Stimulated activated CD4-positive, alpha-beta T cell treated with anti-CD3 and anti-CD28 coated beads, TNF-alpha, amount 100 ng/mL, for 24 hours (primary cell): ENCODE measurements around the gene ARMC9.
"Not testable (repeated sequence)": the region's sequence is repeated elsewhere in the genome, so short reads cannot be mapped to it uniquely, and the experiment has no call there.

Experiments
- DNase-seq, 3 experiments: peaks; one replicate each; pipeline ENCODE4 v3.0.0-alpha.2; 2020; ENCODE audit warnings: low read depth in 3 of 3

ARMC9 gene

DNA sequence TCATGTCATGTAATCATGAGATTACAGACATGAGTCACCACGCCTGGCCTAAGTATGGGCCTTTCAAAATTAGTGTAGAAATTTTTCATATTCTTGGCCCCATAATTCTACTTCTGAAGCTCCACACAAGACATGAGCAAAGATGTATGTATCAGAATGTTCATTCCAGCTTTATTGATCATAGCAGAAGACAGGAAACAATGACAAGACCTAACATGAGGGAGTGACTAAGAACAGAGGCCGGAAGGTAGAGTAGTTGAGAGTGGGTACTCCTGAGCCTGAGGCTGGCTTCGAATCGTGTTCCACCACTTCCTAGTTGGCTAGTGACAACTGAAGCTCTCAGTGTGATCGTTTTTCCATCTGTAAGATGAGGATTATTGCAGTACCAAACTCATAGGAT, 89.3 kb downstream of the ARMC9 start:
- DNase-seq: no peak

DNA sequence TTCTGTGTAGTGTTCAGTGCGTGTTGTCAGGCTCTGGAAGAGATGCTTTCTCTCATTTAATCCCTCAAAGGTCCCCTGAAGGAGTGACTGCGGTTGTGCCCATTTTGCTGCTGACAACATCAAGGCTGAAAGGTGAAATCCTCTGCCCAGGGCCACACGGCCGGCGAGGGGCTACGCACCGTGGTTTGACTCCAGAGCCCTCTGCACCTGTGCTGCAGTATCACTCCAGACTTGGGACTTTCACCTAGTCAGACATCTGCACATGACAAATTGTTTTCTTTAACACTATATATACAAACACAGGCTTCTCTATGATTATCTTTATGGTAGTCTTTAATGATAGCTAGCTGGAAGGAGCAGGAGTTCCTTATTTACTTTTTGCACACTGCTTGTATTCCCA, 90.2 kb downstream of the ARMC9 start:
- DNase-seq: no peak

DNA sequence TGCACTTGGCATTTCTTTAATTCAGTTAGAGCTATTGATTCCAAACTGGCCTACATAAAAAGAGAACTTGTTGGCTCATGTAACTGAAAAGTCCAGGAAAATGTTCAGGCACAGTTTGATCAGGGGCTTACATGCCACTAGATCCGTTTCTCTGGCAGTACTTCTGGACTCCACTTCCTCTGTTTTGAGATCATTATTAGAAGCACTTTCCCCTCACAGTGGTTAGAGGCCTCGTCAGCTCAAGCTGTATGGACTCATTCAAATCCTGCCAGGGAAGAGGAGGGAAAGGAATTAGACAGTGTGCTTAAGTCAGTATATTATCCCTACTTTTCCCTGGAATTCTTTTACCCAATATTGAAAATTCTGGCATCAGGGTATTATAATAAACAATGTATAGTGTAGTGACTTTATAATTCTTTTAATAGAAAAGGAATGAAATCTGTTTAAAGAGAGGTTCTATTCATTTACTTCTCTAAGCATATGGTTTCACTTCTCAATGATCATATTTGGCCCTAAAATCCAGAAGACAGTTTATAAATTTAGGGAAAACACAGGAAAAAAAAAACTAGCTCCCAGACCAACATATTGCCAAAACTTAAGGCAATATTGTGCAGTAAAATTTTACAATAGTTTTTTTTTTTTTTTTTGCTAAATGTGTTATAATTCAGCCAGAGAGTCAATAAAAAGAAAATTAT, 92.0 kb downstream of the ARMC9 start:
- DNase-seq: no peak

GRCh38 chr2:231292472-231293134, 94.2 kb downstream of the ARMC9 start:
- DNase-seq: no peak

DNA sequence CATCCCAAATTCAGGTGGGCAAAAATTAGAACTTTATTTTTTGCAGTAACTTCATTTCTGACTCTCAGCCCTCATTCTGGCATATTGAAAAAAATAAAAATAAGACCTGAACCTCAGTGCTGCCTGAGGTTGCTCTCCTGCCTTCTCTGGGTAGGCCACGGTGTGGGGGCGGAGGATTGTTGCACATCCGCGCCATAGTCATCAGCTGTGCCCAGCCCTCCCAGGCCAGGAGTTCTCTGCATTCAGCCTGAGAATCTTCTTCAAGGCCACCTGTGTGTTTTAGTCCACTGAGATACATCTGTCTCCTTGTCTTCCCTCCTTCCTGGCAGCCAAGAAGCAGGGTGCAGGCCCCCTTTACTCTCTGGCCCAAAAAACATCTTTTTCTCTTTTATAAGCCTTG, 94.7 kb downstream of the ARMC9 start:
- DNase-seq: no peak

DNA sequence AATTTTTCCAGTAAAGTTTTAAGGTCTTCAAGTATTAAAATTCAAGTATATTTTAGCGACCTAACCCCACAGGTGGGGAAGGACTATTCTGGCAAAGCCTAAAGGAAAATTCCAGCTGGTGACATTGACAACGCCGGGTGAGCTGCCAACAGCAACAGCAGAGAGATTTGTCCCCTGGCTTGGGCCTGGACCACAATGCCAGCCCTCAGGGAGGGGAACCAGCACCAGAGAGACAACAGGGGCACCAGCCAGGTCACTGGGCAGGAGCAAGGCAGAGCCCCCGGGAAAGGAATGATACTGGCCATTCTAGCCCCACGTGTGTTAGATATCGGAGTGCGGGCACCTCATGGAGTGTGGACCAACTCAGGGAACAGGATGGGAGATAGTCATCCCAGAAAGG, 95.7 kb downstream of the ARMC9 start:
- DNase-seq: no peak

DNA sequence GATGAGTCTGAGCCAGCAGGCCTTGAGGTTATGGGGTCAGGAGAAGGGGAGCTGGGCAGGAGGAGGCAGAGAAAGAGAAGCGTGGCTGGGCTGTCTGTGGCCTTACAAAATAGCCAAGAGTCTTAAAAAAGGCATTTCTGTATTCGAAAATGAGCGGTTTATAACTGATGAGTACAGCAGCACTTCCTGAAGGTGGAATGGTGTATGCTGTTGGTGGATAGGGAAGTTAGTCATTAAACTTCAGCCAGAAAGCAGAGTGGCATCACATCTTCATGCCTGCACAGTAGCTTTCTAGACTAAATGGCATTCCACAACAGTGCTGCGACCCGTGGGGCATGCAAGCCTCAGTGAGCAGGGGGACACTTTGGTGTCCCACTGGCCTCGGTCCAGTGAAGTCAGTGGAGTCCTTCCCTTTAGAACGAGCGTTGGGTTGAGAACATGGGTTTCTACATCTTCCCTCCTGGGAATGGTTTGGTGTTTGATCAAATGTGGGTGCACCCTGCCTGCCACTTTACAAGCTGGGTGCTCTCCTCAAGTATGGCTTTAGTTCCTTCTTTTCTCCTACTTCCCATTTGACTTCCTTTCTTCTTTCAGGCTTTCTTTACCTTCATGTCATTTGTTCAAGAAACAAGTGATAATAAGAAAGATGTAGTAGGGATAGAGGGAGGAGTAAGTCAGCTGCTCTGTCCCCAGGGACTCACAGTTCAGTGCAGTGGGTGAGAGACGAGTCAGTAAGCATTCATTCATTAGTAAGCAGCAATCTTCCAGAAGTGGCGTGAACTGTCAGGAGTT, 96.3 kb downstream of the ARMC9 start:
- DNase-seq: no peak

- DNase-seq: no peak
Measured at GRCh38 chr2:231295363-231295655, 96.9 kb downstream of the ARMC9 start.

DNA sequence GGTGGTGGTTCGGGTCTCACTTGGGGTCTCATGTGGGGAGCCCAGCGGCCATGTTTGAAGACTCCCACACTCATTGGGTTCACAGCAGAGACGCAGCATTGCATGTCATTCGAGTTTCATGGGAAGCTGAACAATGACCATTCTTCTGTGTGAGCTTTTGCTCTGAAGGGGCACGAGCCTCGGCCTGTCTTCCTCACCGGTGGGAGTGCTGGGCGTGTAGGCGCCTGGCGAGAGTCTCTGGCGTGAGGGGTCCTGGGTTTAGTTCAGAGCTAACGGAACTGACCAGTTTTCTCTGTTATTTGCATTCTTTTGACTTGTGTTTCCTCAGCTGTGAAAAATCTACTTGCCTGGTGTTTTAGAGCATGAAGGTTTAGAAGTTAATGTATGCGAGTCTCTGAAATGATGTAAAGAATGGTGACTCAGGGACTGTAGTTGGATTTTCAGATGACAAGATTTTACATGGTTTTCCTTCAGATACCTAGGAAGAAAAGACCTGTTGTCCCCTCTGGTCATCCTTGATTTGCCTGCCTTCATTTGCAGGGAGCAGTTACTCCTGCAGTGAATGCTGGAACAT, 98.1 kb downstream of the ARMC9 start:
- no peak for DNase-seq

- DNase-seq: peak in 1 of 3 experiments; percentile 11
Measured at GRCh38 chr2:231297108-231297908, 98.9 kb downstream of the ARMC9 start.

GRCh38 chr2:231298091-231298490, 99.7 kb downstream of the ARMC9 start:
- DNase-seq: no peak

DNA sequence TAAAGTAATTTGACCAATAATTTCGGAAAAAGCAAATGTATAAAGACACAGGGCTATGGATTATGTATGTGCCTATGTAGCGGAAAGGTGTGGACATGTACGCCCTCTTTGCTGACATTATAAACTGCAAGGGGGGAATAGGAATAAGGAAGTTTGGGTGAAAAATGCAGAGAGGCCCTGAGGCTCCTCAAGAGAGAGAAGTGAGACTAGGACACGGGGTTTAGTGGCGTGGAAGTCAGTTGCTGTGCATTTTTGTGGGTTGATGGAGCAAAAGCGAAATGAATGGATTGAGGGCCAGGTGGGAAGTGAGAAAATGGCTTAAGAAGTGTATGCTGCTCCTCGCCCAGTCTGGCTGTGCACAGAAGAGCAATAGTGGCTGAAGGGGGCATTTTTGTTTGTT, 100.8 kb downstream of the ARMC9 start:
- DNase-seq: no peak

- DNase-seq: no peak
Measured at GRCh38 chr2:231300020-231300721, 101.7 kb downstream of the ARMC9 start.

- no peak for DNase-seq
Measured at GRCh38 chr2:231300722-231301076, 102.3 kb downstream of the ARMC9 start.

DNA sequence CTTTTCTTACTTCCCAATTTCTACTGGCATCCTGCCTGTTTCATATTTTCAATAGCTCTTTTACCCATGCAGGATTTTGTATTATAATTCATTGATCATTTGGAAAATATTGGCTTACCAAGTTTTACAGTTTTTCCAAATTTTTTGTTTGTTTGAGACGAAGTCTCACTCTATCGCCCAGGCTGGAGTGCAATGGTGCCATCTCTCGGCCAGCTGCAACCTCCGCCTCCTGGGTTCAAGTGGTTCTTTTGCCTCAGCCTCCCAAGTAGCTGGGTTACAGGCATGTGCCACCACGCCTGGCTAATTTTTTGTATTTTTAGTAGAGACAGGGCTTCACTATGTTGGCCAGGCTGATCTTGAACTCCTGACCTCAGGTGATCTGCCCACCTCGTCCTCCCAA, 105.8 kb downstream of the ARMC9 start:
- not testable (repeated sequence) for DNase-seq

GRCh38 chr2:231305221-231305620, 106.8 kb downstream of the ARMC9 start:
- no peak for DNase-seq

DNA sequence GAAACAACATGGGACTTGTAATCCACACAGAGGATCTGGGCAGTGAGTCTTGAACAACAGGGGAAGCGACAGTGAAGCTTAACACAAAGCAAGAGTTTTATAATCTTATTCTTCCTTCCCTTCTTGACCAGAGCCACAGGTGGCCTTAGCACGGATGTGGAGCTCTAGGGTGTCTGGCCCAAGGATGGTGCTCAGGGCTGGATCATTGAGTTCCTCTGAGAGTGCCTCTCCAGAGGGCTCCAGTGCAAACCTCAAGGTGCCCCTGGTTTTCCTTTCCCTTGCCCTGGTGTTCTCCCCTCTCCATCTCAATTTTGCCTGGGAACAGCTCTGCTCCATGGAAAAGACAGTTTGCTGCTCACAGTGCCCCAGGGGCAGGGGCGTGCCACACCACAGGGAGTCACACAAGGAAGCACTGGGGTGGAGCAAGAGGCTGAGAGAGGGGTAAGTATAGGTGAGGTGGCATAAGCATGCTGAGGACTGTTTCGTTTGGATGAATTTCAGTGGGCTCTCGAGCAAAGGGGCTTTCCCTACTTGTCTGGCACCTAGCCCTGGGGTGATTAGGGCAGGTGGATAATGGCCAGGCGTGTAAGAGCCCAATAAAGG, 108.5 kb downstream of the ARMC9 start:
- no peak for DNase-seq

DNA sequence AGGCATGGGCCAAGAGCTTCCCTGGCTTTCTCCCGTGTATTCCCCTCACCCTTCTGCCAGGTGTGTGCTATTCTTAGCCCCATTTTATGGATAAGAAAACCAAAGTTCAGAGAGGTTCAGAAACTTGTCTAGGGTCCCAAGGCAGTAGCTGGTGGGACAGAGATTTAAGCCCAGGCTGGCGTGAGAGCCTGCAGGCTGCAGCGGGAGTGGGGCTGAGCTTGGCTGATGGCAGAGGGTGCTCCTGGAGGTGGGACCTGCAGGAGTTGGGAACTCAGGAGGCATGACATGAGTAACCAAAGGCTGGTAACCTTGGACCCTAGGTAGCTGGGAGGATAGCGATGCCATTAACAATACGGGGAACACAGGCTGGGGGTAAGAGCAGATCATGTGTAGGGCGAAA, 109.8 kb downstream of the ARMC9 start:
- DNase-seq: no peak

DNA sequence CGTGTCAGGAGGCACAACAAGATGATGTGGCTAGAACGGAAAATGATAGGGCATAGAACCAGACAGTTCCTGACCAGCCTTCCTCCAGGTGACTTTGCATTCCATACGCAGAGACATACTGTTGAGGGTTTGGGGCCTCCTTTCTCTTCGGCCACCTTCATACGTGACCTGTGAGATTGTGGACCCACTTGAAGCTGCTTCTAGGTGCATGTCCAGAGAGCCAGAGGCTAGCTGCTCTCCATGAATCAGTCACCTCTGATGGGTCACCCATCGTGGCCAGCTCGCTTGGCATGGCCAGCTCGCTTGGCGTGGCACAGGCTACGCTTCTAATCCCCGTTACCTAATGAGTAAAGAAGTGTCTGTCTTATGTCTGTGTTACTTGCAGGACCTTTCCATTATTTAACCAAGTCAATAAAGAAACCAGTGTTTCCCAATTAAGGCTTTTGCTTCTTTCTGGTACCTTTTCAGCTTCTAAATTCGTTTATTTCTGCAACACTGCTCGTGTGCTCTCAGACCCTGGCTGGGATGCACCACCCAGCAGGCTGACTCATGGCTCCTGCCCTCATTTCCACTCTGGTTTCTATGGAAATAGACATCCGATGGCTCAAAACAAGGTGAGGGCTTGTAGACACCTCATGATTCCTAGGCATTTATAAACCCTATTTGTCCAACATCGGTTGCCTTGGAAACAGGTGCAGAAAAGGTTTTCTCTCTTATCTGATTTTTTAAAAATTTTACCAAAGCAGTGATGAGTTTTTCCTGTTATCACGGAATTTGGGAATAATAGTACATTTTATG, 110.4 kb downstream of the ARMC9 start:
- DNase-seq: no peak

- DNase-seq: no peak
Measured at GRCh38 chr2:231312066-231312465, 113.6 kb downstream of the ARMC9 start.
